RCC 7860 (cell line): ENCODE data around the gene RIPK4.
"Not testable (repeated sequence)": the region's sequence is repeated elsewhere in the genome, so short reads cannot be mapped to it uniquely, and the experiment has no call there.

Experiments used
- DNase-seq: peaks from one replicate; pipeline ENCODE4 v3.0.0-alpha.2; 2015; ENCODE audit warnings: low spot score
- FAIRE-seq: peaks from 2 replicates; lab custom pipeline; 2012; peaks lifted over from hg19 to GRCh38; lab: Jason Lieb, UNC

RIPK4 gene

GRCh38 chr21:41741253-41742072 is 25.4 kb downstream of the RIPK4 start:
- FAIRE-seq (no peak), DNase-seq (no peak)

GRCh38 chr21:41740604-41741252 is 26.1 kb downstream of the RIPK4 start:
- DNase-seq, result no peak
- FAIRE-seq, result no peak

- no peak for DNase-seq
- no peak for FAIRE-seq
Observed at GRCh38 chr21:41739936-41740335, 26.9 kb downstream of the RIPK4 start.

- DNase-seq, result no peak
- FAIRE-seq, result no peak
Observed at GRCh38 chr21:41739011-41739410, 27.8 kb downstream of the RIPK4 start.

- FAIRE-seq (peak; percentile 61), DNase-seq (peak; percentile 69)
Observed at GRCh38 chr21:41737651-41738324, 29.1 kb downstream of the RIPK4 start.

GRCh38 chr21:41736423-41736822 is 30.4 kb downstream of the RIPK4 start:
- no peak for DNase-seq
- no peak for FAIRE-seq

GRCh38 chr21:41733951-41734689 is 32.7 kb downstream of the RIPK4 start:
- FAIRE-seq, result no peak

GRCh38 chr21:41731081-41731480 is 35.8 kb downstream of the RIPK4 start:
- DNase-seq (no peak), FAIRE-seq (no peak)

More at GRCh38 chr21:41733951-41734689, 32.7 kb downstream of the RIPK4 start:
- DNase-seq, result no peak

- FAIRE-seq, result no peak
- DNase-seq, result no peak
Observed at GRCh38 chr21:41730367-41730765, 36.5 kb downstream of the RIPK4 start.

GRCh38 chr21:41729701-41730366 is 37.0 kb downstream of the RIPK4 start:
- FAIRE-seq (no peak), DNase-seq (no peak)

GRCh38 chr21:41727784-41728763 is 38.8 kb downstream of the RIPK4 start:
- FAIRE-seq, result no peak
- DNase-seq, result no peak

- FAIRE-seq, result peak; percentile 65
Observed at GRCh38 chr21:41726970-41727783, 39.7 kb downstream of the RIPK4 start.

GRCh38 chr21:41726630-41726969 is 40.3 kb downstream of the RIPK4 start:
- no peak for DNase-seq
- no peak for FAIRE-seq

More at GRCh38 chr21:41726970-41727783, 39.7 kb downstream of the RIPK4 start:
- DNase-seq, result peak; percentile 89

- DNase-seq, result no peak
- FAIRE-seq, result no peak
Observed at GRCh38 chr21:41726058-41726558, 40.7 kb downstream of the RIPK4 start.

- no peak for DNase-seq
- FAIRE-seq, result no peak
Observed at GRCh38 chr21:41725421-41726031, 41.3 kb downstream of the RIPK4 start.

- FAIRE-seq, DNase-seq: not testable (repeated sequence)
Observed at GRCh38 chr21:41723835-41724234, 43.0 kb downstream of the RIPK4 start.

GRCh38 chr21:41722052-41723018 is 44.5 kb downstream of the RIPK4 start:
- no peak for FAIRE-seq
- no peak for DNase-seq
